ENCODE data around the gene SULT4A1. TPM values are rescaled to one million over a fixed set of nuclear protein-coding genes. Genes with fewer than 3 reads are reported as not detected.

Gene SULT4A1
- total RNA-seq, 1 experiment from 2014 or later: 8.4 TPM

DNA sequence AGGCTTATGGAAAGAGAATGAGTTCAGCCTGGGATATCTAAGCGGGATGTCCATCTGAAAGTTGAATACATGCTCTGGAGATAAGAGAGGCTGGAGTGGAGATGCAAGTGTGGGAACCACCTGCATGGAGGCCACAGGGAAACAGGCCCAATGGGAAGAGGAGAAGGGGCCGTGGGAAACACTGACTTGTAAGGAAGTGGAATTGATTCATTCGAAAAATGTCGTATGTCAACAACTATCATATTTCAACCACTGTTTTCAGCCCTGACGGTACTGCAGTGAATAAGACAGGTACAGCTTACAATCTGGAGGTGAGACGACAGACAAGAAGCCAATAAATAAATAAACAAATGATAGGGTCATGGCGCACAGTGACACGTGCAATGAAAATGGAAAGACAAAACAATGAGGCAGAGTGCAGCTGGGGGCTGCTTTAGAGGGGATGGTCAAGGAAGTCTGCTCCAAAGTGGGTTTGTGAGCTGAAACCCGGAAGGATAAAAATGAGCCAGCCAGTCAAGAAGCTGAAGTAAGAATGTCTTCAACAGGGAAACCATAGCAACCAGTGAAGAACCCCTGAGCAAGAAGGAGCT lies 86.1 kb downstream of the SULT4A1 start:
- CTCF ChIA-PET: no interaction called here
- no peak overlapping the region for H3K4me2 ChIP-seq (ENCODE audit: low read length)

More for the DNA sequence above, 86.1 kb downstream of the SULT4A1 start:
- intact Hi-C loops (cut with micrococcal nuclease): no loop called here
- Histone ChIP-seq H3K79me2 (ENCODE audit: insufficient read depth, low read length) (no peaks in the 10 kb centered on the region), H3K27me3 (ENCODE audit: insufficient read depth, low read length) (peaks cover 3% of the 10 kb centered on the region; the same call in 1 of the 2 replicates), H3K27ac (ENCODE audit: low read depth, low read length) (no peak overlapping the region), H3K4me1 (ENCODE audit: control insufficient read depth in 1 of 2, insufficient read depth in 2 of 2, low read length in 2 of 2) (no peaks in the 10 kb centered on the region), H3K36me3 (ENCODE audit: control insufficient read depth in 1 of 2, insufficient read depth in 2 of 2, low read length in 2 of 2) (no peaks in the 10 kb centered on the region), H2AFZ (ENCODE audit: low read depth, low read length, poor library complexity, severe bottlenecking) (no peak overlapping the region), H4K20me1 (ENCODE audit: insufficient read depth) (no peaks in the 10 kb centered on the region), H3K9me2 (ENCODE audit: insufficient read depth) (no peaks in the 10 kb centered on the region), H3K9ac (ENCODE audit: low read length) (no peak overlapping the region), H3K4me3 (replicated peaks in 1 of 2; ENCODE audit: low read depth in 1 of 2, low read length in 2 of 2) (no peak overlapping the region), H3K9me3 (ENCODE audit: control insufficient read depth in 1 of 2, insufficient read depth in 1 of 2, low read depth in 1 of 2, low read length in 2 of 2) (no peaks in the 10 kb centered on the region)
- POLR2A ChIA-PET: no interaction called here
- no peak for TF ChIP-seq EGR1 (IDR thresholded peaks at IDR 0.05; ENCODE audit: low read depth)
- ATAC-seq (no peak), DNase-seq (ENCODE audit: low read depth, low spot score) (no peak)
- BruUV-seq (replicated peaks): no TSS peak
- RAD21 ChIA-PET (ENCODE audit: low non-redundant PET in 1 of 2, low total read pairs in 2 of 2, uncharacterized antibody in 2 of 2, unreplicated experiment in 2 of 2): no interaction called here

Other genes starting within 250 kb of the SULT4A1 start
- gene EFCAB6, start 50.2 kb downstream of the SULT4A1 start, total RNA-seq (2021; ENCODE audit: unreplicated experiment): 0.52 TPM
- gene PNPLA5, start 29.5 kb upstream of the SULT4A1 start, total RNA-seq (2021; ENCODE audit: unreplicated experiment): 2.9 TPM
- 7.3 TPM for gene PNPLA3, start 61.3 kb upstream of the SULT4A1 start, total RNA-seq (2021; ENCODE audit: unreplicated experiment)
- gene SAMM50, start 92.9 kb upstream of the SULT4A1 start, total RNA-seq (2021; ENCODE audit: unreplicated experiment): 40.8 TPM
- 21.4 TPM for gene PARVB, start 161.8 kb upstream of the SULT4A1 start, total RNA-seq (2021; ENCODE audit: unreplicated experiment)

Measured in HCT116 (cell line).